PC-9 (cell line): Measurements from ENCODE around the gene TOR1A. TPM values are rescaled to one million over a fixed set of nuclear protein-coding genes. Genes with fewer than 3 reads are reported as not detected.

ENCODE experiments used
- BruUV-seq: library from RNA; stranded (reverse); fragments of 400-500 nt; replicated peaks from 2 replicates; lab custom pipeline; 2021; lab: Mats Ljungman, UMichigan
- CTCF ChIA-PET: fragments of 300-600 bp; sonication (Branson Sonifier 250); formaldehyde crosslinking; loops from one replicate; lab custom pipeline; 2022; ENCODE audit warnings: antibody characterized with exemption; lab: Charles Lee
- POLR2A ChIA-PET: fragments of 300-600 bp; sonication (Branson Sonifier 250); formaldehyde crosslinking; loops from one replicate; lab custom pipeline; 2022; ENCODE audit warnings: antibody characterized with exemption; ENCODE audit not compliant: unreplicated experiment; lab: Charles Lee
- DNase-seq, 2 experiments: peaks; one replicate each; pipeline versions ENCODE4 v3.0.0 to v3.0.0-alpha.2; 2015 to 2022; ENCODE audit warnings: mixed read lengths in 1 of 2
- H2AFZ ChIP-seq: fragments of 200-600 bp; sonication (generic); 2 replicates; pipeline ENCODE4 v1.8.1; 2017; ENCODE audit warnings: antibody characterized with exemption
- H3F3A ChIP-seq: fragments of 200-600 bp; sonication (generic); 2 replicates; pipeline ENCODE4 v1.8.1; 2017; ENCODE audit warnings: antibody characterized with exemption, mild to moderate bottlenecking, low read depth; ENCODE audit not compliant: insufficient read depth
- H3K27ac ChIP-seq: fragments of 200-600 bp; sonication (generic); 2 replicates; pipeline ENCODE4 v1.6.1; 2016; ENCODE audit warnings: mixed run types
- H3K27me3 ChIP-seq: fragments of 200-600 bp; sonication (generic); 2 replicates; pipeline ENCODE4 v1.6.1; 2016; ENCODE audit warnings: low read depth, mixed run types; ENCODE audit not compliant: insufficient read depth
- H3K36me3 ChIP-seq: fragments of 200-600 bp; sonication (generic); 2 replicates; pipeline ENCODE4 v1.6.1; 2016; ENCODE audit warnings: low read depth, mixed run types
- H3K4me1 ChIP-seq: fragments of 200-600 bp; sonication (generic); replicated peaks from 2 replicates; pipeline ENCODE4 v1.6.1; 2016; ENCODE audit warnings: mixed run types; ENCODE audit not compliant: insufficient read depth
- H3K4me2 ChIP-seq: fragments of 200-600 bp; sonication (generic); 2 replicates; pipeline ENCODE4 v1.6.1; 2017; ENCODE audit warnings: mixed run types
- H3K4me3 ChIP-seq: fragments of 200-600 bp; sonication (generic); 2 replicates; pipeline ENCODE4 v1.6.1; 2016; ENCODE audit warnings: mixed run types
- H3K79me2 ChIP-seq: fragments of 200-600 bp; sonication (generic); 2 replicates; pipeline ENCODE4 v1.6.1; 2017; ENCODE audit warnings: low read depth, mixed run types
- H3K9me2 ChIP-seq: fragments of 200-600 bp; sonication (generic); 2 replicates; pipeline ENCODE4 v1.8.1; 2017; ENCODE audit warnings: mild to moderate bottlenecking; ENCODE audit not compliant: insufficient read depth
- H3K9me3 ChIP-seq: fragments of 200-600 bp; sonication (generic); 2 replicates; pipeline ENCODE4 v1.8.1; 2016; ENCODE audit warnings: low read depth; ENCODE audit not compliant: insufficient read depth
- H4K20me1 ChIP-seq: fragments of 200-600 bp; sonication (generic); 2 replicates; pipeline ENCODE4 v1.8.1; 2017; ENCODE audit not compliant: insufficient read depth
- EZH2 ChIP-seq: fragments of 200-600 bp; sonication (generic); IDR thresholded peaks from 2 replicates; pipeline ENCODE4 v1.8.0; 2017; ENCODE audit warnings: antibody characterized with exemption, low read depth
- intact Hi-C: fragments of 100-400 bp; cut with micrococcal nuclease; formaldehyde crosslinking; loops from one replicate; pipeline ENCODE4 v1.10.0; 2022; ENCODE audit not compliant: unreplicated experiment
- total RNA-seq: library from RNA; stranded (reverse); gene quantifications from 2 replicates; pipeline ENCODE4 v1.2.3, GENCODE V29; 2021
- TF ChIP-seq, protein P1 (sequence below): fragments of 200-600 bp; sonication (generic); conservative IDR thresholded peaks from 2 replicates; pipeline ENCODE4 v1.6.1; 2017; ENCODE audit warnings: mixed run types, antibody characterized with exemption, mild to moderate bottlenecking, moderate library complexity

The TOR1A gene
- total RNA-seq, 1 experiment from 2014 or later = 43.5 TPM

DNA sequence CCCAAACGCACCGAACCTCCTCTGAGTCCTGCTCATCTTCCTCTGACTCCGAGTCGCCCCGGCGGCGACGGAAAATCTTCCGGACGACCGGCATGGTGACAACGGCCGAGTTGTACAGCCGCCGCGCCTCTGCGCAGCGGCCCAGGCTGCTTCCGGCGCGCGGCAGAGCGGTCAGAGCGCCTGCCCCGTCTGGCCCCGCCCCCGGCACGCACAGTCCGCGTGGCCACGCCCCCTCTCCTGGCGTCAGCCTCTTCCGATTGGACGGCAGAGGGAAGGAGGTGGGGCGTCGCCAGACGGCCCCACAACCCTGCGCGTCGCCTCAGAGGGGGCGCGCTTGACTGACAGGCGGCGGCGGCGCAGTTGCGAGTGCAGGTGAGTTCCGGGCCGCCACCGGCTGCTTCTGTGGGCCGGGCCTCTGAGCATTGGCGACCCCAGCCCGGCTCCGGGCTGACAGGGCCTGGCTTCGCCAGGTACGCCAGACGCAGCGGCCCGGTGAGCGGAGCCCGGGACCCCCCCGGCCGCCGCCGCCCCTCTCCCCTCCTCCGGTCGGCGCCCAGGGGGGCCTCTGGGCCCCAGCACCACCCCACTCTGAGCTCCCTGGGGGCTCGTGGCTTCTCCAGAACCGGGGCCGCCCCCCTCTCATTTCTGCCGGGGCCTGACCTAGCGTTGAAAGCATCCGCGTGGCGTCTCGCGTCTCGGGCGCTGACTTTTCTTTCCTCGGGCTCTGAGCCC is 11.4 kb upstream of the TOR1A start, which contains the start of the genes C9orf78 and USP20:
C9orf78 (minus strand) TSS at position 148 of the 732 bp plus-strand sequence; CDS start at position 94, 54 bp downstream.
USP20 (plus strand) TSS at position 331 of the 732 bp plus-strand sequence. CDS start 17,098 bp downstream, outside the sequence.
- no TSS peak for BruUV-seq

GRCh38 chr9:129834489-129835127 is 10.7 kb upstream of the TOR1A start:
- peaks cover 15% of the 10 kb centered on the region for H3K4me1 ChIP-seq
- peaks cover 32% of the 10 kb centered on the region for H3K79me2 ChIP-seq
- no peak overlapping the region for H3K27ac ChIP-seq
- ChIA-PET CTCF (interaction anchor here (0.6 kb wide), 1 partner anchor 48 kb away, joined by 3 read pairs; no protein-coding TSS in a partner anchor), POLR2A (interaction anchor here (0.6 kb wide), 2 partner anchors 17 to 231 kb away, joined by 5 to 11 read pairs; no protein-coding TSS in a partner anchor)
- BruUV-seq = TSS peak; percentile 67
- peak overlapping the region; percentile 86 for H2AFZ ChIP-seq
- intact Hi-C loops = loop anchor here (1.0 to 5.0 kb wide), 3 partner anchors 10 to 263 kb away; partner anchors contain the start of gene TOR1A
- H3K9me2 ChIP-seq = no peaks in the 10 kb centered on the region
- no peaks in the 10 kb centered on the region for H3K9me3 ChIP-seq
- peak; percentile 7 to 38 for DNase-seq
- no peaks in the 10 kb centered on the region; the same call in 1 of the 2 replicates for H3F3A ChIP-seq
- H3K4me3 ChIP-seq = peak overlapping the region; percentile 78
- H4K20me1 ChIP-seq = no peaks in the 10 kb centered on the region
- no peak for TF ChIP-seq EZH2
- TF ChIP-seq, protein P1, sequence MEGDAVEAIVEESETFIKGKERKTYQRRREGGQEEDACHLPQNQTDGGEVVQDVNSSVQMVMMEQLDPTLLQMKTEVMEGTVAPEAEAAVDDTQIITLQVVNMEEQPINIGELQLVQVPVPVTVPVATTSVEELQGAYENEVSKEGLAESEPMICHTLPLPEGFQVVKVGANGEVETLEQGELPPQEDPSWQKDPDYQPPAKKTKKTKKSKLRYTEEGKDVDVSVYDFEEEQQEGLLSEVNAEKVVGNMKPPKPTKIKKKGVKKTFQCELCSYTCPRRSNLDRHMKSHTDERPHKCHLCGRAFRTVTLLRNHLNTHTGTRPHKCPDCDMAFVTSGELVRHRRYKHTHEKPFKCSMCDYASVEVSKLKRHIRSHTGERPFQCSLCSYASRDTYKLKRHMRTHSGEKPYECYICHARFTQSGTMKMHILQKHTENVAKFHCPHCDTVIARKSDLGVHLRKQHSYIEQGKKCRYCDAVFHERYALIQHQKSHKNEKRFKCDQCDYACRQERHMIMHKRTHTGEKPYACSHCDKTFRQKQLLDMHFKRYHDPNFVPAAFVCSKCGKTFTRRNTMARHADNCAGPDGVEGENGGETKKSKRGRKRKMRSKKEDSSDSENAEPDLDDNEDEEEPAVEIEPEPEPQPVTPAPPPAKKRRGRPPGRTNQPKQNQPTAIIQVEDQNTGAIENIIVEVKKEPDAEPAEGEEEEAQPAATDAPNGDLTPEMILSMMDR = no peak
- no peaks in the 10 kb centered on the region for H3K27me3 ChIP-seq
- peaks cover 13% of the 10 kb centered on the region for H3K36me3 ChIP-seq
- peak overlapping the region; percentile 81 for H3K4me2 ChIP-seq

More for the DNA sequence above, 11.4 kb upstream of the TOR1A start, which contains the start of the genes C9orf78 and USP20:
- POLR2A ChIA-PET = no interaction called here
- no peak within 1 kb of the TSS for H3K27ac ChIP-seq
- peak within 1 kb of the TSS; percentile 98 for H3K4me2 ChIP-seq
- H3K4me3 ChIP-seq = peak within 1 kb of the TSS; percentile 78
- no peaks in the 10 kb centered on the region for H3K9me3 ChIP-seq
- H3F3A ChIP-seq = no peaks in the 10 kb centered on the region; the same call in 1 of the 2 replicates
- peaks cover 32% of the 10 kb centered on the region for H3K79me2 ChIP-seq
- H4K20me1 ChIP-seq = no peaks in the 10 kb centered on the region
- no peak for TF ChIP-seq EZH2
- TF ChIP-seq, protein P1 = no peak
- H3K27me3 ChIP-seq = no peaks in the 10 kb centered on the region
- DNase-seq = peak; percentile 84 to 98
- intact Hi-C loops = loop anchor here (1.0 to 5.0 kb wide), 3 partner anchors 11 to 262 kb away; partner anchors contain the start of gene TOR1A
- CTCF ChIA-PET = no interaction called here
- peaks cover 13% of the 10 kb centered on the region for H3K36me3 ChIP-seq
- H2AFZ ChIP-seq = peak within 1 kb of the TSS; percentile 90
- H3K4me1 ChIP-seq = peaks cover 15% of the 10 kb centered on the region
- H3K9me2 ChIP-seq = no peaks in the 10 kb centered on the region

DNA sequence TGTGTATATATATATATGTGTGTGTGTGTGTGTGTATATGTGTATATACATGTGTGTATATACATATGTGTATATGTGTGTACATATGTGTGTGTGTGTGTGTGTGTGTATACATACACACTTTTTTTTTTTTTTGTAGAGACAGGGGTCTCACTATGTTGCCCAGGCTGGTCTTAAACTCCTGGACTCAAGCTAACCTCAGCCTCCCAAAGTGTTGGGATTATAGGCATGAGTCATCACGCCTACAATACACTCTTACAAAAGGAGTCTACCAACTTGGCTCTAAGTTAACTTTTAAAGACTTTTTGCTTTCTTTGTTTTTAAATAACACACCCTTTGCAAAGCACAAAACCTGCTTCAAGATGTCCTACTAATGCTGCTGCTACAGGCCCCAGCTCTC is 9.0 kb upstream of the TOR1A start:
- Histone ChIP-seq H3K4me1 (peaks cover 15% of the 10 kb centered on the region), H3K9me2 (no peaks in the 10 kb centered on the region), H3K27me3 (no peaks in the 10 kb centered on the region), H3K4me2 (no peak overlapping the region), H2AFZ (no peak overlapping the region), H3F3A (no peaks in the 10 kb centered on the region; the same call in 1 of the 2 replicates), H4K20me1 (no peaks in the 10 kb centered on the region), H3K4me3 (no peak overlapping the region), H3K9me3 (no peaks in the 10 kb centered on the region), H3K79me2 (peaks cover 32% of the 10 kb centered on the region), H3K27ac (no peak overlapping the region), H3K36me3 (peaks cover 13% of the 10 kb centered on the region)
- ChIA-PET POLR2A (no interaction called here), CTCF (interaction anchor here (0.7 kb wide), 1 partner anchor 34 kb away, joined by 3 read pairs; no protein-coding TSS in a partner anchor)
- intact Hi-C loops = no loop called here
- no peak for DNase-seq
- no peak for TF ChIP-seq EZH2
- TF ChIP-seq, protein P1 = no peak
- BruUV-seq = no TSS peak
